GM21515 (cell line): Measurements from ENCODE around the gene TEX54.
A peak's percentile ranks its signal among the peaks of the same experiment; 100 is the strongest.
"Not testable (repeated sequence)": the region's sequence is repeated elsewhere in the genome, so short reads cannot be mapped to it uniquely, and the experiment has no call there.

Experiments used
- ATAC-seq: cut with Tn5 transposase; IDR thresholded peaks from one replicate; pipeline ENCODE4 v1.9.1; 2021; ENCODE audit not compliant: unreplicated experiment

TEX54 gene

DNA sequence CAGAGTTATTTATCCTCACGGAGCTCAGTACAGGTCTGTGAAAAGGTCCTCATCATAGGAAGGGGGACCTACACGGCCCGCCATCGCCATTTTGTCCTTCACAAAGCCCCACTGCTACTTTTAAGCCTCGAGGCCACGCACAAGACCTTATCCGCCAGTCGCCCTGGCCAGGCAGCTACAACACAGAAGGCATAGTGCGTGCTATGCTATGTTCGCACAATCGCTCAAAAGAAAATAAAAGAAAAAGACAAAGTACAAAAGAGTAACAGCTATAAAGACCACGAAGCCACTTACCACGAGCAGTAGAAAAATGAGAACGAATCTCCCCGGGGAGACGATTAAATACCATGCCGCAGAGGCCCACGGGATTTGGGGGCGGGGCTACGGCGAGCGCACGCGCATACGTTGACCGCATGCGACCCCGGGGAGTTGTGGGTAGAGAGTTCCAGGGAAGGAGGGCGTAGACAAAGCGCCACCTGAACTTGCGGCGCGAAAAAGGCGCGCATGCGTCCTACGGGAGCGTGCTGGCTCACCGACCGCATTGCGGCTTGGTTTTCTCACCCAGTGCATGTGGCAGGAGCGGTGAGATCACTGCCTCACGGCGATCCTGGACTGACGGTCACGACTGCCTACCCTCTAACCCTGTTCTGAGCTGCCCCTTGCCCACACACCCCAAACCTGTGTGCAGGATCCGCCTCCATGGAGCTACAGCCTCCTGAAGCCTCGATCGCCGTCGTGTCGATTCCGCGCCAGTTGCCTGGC, 23.1 kb upstream of the TEX54 start:
- ATAC-seq = peak; percentile 81

DNA sequence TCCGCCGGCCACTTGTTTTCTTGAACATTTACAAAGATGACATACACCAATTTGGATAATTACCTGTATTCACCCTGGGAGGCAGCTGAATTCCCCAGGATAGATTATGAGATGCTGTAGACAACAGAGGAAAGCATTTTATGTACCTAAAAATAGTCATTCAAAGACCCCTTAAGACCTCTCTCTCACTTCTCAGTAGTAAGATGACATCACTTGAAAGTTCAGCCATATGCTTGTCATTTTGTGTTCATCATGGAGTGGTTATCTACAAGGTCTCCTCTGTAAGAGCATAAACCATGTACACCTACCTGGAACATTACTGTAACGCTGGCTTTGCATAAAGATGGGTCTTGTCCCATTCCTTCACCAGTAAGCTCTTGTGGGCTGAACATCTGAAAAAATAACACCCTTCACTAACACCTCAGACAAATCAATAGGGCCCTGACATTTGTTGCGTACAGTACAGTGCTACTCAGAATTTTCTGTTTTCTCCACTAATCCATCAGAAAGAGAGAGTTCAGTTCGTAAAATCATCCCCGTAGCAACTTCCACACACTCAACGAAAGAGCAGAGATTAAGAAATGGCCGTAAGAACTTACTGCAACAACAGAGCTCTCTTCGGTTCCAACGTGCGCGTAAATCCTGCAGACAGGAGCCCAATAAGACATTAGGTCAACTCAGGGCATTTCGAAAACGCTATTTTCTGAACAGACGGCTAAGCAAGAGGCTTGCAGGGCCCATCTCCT, 22.4 kb upstream of the TEX54 start:
- ATAC-seq = no peak

GRCh38 chr11:62854013-62854824, 21.6 kb upstream of the TEX54 start:
- ATAC-seq = no peak

GRCh38 chr11:62853279-62853965, 20.8 kb upstream of the TEX54 start:
- no peak for ATAC-seq

DNA sequence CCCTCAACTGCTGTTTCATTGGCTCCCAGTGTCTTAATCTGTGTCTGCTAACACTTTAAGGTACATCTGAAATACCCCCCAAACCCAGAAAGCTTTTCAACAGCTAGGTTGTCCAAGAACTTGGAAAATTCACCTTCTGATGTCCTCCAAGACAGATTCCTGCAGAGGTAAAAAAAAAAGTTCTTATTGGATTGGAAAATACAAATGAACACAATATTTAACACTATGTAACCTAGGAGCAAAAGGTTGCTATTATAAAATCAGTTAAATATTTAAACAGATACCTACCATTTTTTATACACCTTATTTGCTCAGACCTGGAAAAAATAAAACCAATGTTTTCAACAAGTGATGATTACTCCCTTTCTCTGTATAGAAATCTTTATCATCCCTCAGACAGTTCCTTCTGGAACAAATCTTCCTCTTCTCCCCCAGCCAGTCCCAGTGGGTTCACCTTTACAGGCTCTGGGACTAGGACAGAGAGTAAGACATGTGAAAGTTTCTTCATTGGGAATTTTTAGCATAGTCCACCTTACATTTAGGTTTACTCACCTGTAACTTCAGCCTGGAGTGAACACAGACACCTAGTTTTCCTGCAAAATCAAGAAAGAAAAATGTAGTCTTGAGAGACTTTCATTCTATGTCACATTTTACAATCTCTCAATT, 20.0 kb upstream of the TEX54 start:
- no peak for ATAC-seq

DNA sequence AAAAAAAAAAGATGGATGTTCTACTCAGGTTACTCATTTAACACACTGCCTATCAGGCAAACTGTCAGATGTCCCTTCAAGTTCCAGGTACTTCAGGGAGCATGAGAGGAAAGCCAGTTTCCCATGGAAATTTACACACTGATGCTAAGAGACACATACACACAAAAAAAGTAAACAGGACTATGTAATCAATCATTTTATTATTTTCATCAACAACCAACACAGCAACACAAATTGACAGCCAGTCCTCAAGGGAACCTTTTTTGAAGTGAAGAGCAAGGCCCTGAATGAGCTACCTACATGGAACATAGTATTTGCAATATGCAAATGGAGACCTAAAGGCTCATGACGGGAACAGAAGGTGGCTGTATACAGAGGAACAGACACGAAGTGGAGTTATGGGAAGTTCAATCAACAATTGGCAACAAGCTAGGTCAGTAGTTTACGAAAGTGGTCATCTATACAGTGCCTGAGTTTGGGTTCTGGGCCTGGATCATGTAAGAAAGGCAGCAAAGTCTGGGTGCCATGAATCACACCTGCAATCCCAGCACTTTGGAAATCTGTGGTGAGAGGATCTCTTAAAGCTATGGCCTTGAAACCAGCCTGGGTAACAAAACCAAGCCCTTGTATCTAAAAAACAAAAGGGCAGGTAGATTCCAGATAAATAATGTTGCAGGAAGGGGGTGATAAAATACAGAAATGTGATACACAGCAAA, 19.3 kb upstream of the TEX54 start:
- no peak for ATAC-seq

DNA sequence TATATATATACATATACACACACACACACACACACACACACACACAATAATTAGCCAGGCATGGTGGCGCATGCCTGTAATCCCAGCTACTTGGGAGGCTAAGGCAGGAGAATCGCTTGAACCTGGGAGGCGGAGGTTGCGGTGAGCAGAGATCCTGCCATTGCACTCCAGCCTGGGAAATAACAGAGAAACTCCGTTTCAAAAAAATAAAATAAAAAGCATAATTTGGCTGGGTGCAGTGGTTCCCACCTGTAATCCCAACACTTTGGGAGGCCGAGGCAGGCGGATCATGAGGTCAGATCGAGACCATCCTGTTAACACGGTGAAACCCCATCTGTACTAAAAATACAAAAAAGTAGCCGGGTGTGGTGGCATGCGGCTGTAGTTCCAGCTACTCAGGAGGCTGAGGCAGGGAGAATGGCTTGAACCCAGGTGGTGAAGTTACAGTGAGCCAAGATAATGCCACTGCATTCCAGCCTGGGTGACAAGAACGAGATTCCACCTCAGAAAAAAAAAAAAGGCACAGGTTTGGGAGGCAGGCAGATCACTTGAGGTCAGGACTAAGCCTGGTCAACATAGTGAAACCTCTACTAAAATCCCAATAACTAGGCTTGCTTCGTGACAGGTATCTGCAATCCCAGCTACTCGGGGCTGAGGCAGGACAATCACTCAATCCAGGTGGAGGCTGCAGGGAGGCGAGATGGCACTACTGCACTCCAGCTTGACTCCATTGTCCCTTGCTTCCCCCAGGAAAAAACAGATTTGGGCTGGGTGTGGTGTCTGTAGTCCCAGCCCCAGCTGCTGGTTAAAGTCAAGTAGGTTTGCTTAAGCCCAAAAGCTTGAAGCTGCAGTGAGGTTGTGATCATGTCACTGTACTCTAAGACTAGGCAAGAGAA, 18.5 kb upstream of the TEX54 start:
- ATAC-seq = no peak

- no peak for ATAC-seq
These were observed 15.2 kb upstream of the TEX54 start for GRCh38 chr11:62847767-62848314.

- ATAC-seq = no peak
These were observed 13.5 kb upstream of the TEX54 start for GRCh38 chr11:62846177-62846576.

GRCh38 chr11:62844154-62844553, 11.5 kb upstream of the TEX54 start:
- ATAC-seq = no peak

- no peak for ATAC-seq
These were observed 10.8 kb upstream of the TEX54 start for GRCh38 chr11:62843466-62843865.

- ATAC-seq = not testable (repeated sequence)
These were observed 10.2 kb upstream of the TEX54 start for GRCh38 chr11:62842891-62843290.

DNA sequence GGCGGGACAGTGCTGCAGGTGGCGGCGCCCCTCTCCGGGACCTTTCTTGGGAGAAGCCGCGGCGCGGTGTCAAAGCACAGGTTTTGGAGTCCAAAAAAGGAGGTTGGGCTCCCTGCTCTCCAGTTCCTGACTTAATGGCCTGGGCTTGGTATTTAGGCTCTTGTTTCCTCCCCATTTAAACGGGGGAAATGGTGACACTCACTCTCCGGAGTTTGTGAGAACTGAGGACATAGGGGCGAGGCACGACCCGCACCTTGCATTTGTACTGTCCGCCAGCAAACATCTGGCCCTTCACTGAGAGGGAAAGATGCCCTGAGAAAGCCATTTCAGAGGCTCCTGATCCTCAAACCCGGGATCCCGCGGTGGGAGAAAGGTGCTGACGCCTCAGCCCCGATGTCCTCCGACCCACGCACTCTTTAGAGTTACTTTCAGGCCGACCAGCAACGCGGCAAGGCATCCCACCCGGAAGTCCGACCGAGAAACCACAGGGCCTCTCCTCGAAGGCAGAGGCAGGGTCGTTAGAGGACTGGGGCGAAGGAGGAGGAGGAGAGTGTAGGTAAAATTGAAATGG, 9.6 kb upstream of the TEX54 start:
- ATAC-seq = no peak

- peak; percentile 46 for ATAC-seq
These were observed 8.9 kb upstream of the TEX54 start for GRCh38 chr11:62841361-62842170.

DNA sequence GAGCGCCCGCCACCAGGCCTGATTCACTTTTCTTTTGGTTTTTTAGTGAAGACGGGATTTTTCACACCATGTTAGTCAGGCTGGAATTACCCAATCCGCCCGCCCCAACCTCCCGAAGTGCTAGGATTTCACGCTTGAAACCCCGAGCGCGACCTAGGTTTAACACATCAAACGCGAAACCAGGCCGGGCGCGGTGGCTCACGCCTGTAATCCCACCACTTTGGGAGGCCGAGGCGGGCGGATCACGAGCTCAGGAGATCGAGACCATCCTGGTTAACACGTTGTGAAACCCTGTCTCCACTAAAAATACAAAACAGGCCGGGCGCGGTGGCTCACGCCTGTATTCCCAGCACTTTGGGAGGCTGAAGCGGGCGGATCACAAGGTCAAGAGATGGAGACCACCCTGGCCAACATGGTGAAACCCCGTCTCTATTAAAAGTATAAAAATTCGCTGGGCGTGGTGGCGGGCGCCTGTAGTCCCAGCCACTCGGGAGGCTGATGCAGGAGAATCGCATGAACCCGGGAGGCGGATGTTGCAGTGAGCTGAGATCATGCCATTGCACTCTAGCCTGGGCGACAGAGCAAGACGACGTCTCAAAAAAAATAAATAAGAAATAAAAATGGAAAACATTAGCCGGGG, 8.2 kb upstream of the TEX54 start:
- not testable (repeated sequence) for ATAC-seq

DNA sequence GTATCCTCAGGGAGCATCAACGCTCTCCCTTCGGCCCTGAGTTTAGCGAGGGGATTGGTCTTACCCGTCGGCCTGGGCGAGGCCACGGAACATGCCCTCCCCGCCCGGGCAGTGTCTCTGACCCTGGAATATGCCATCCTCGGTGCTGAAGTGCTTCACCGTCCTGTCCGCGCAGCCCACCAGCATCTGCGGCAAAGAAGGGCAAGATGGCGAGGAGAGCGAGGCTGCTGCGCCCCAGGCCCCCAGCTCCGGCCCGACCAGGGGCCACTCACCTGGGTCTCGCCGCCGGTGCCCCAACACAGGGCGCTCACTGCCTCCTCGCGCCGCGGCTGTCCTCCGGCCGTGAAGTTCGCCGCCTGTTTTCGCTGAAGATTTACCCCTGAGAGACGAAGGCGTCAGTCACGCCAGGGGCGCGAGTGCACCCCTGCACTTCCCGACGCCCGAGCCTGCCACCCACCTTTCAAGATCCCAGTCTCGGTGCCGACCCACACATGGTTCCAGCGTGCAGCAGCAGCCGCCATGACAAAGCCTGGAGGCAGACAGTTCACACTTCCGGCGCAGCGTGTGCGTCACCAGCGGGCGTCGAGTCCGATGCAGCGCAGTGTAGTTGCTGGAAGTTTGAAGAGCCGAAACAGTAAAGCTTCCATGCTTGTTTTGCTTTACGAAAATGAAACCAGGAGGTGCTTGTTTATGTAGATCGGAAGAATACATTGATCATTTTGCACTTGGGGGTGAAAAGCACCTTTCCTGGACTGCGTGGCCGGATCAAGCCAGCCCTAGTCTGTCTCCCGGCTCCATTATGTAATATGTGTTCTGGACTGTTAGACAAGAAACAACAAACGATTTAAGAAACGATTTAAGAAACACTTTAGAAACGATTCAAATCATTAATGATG, 6.7 kb upstream of the TEX54 start, which contains the start of gene WDR74:
Gene WDR74, minus strand, starts transcription at position 541 of the 896 bp plus-strand sequence. Its CDS starts 20 bp downstream, at position 521.
- peak; percentile 50 for ATAC-seq
